GM12872 (cell line): ENCODE results near the gene EEFSEC.

Experiments
- CTCF ChIP-seq: IDR thresholded peaks from 3 replicates; pipeline ENCODE4 v1.5.1; 2011; ENCODE audit warnings: low read depth, mild to moderate bottlenecking, low read length, moderate library complexity; ENCODE audit not compliant: insufficient read depth

Gene EEFSEC

DNA sequence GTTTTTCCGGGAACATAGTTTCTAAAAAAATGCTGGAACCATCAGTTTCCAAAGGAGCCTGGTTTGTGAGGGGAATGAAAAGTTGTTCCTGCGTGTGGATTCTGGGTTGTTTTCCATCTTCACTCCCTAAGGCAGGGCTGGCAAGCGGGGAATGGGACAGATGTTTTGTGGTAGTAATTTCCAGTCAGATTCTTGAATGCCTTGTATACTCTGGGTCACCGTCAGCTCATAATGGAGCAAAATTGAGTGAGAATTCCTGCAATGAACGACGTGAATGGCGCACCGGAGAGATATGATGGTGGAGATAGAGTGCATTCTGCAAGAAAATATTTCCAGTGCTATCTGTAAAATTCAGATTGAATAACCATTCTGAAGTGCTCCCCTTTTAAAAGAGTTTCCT is 19.9 kb downstream of the EEFSEC start:
- TF ChIP-seq CTCF = no peak

DNA sequence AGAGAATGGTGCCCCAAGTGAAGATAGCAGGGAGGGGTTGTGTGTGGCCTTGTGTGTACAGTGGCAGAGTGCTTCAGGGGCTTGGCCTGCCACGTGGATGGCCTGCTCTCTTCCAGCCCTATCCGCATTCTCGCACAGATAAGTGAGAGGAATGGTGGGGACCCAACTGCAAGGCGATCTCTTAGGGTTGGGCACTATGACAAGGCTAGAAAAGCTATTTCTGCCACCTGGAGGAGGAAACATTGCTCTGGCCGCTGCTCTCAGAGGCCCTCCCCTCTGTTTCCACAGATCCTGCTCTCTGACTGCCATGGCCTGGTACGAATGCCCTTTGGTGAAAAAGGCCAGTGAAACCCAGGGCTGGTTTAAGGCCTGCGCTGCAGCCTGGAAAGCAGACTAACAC is 20.6 kb downstream of the EEFSEC start:
- TF ChIP-seq CTCF = no peak

- TF ChIP-seq CTCF = no peak
Observed at GRCh38 chr3:128174675-128175590, 21.7 kb downstream of the EEFSEC start.

- TF ChIP-seq CTCF = no peak
Observed at GRCh38 chr3:128175768-128176167, 22.5 kb downstream of the EEFSEC start.

DNA sequence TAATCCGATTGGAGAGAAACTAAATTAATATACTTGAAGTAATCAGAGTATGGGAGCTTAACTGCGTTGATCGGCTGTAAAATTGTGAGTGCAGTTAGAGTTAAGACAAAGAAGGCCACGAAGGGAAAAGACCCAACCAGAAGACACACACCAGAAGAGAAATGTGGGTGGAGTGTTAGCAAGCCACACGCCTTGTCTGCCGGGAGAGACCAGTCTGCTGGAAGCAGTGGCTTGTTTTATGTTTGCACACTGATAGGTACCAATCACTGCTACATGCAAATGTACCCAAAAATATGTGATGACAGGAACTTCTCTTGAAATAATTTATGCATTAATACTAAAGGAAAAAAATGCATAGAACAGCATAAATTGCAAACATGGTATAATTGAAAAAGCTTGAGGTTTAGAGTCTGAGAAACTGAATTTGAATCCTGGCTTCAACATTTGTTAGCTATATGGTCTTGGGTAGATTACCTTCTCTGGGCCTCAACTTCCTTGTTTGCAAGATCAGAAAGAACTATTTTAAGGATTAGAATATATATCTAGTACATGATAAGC is 23.1 kb downstream of the EEFSEC start:
- no peak for TF ChIP-seq CTCF

DNA sequence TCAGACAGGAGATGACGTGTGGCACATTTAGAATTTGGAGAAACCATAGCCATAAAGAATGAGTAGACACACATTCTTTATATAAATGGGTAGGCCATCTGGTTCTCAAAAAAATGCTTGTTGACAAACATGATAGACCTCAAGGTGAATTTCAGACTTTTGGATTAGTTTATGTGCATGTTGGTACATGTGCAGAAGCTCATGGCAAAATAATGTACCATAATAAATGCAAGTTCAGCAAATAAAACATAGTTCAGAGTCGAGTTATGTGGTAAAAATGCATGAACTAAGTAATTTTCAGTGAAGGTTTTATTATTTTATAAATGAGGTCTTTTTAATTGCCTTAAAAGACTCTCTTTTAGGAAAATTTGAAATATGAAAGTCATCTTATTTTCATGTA is 24.6 kb downstream of the EEFSEC start:
- TF ChIP-seq CTCF = no peak

GRCh38 chr3:128178782-128179483 is 25.7 kb downstream of the EEFSEC start:
- no peak for TF ChIP-seq CTCF
